Activated naive CD8-positive, alpha-beta T cell treated with anti-CD3 and anti-CD28 coated beads for 36 hours (primary cell): ENCODE results near the gene MAPK8IP3. TPM values are rescaled to one million over a fixed set of nuclear protein-coding genes. Genes with fewer than 3 reads are reported as not detected.
A peak's percentile ranks its signal among the peaks of the same experiment; 100 is the strongest.

Experiments used
- DNase-seq: peaks from one replicate; pipeline ENCODE4 v3.0.0; 2021
- H3K27ac Mint-ChIP-seq: one replicate; pipeline ENCODE4 v1.8.0; 2022; ENCODE audit warnings: mild to moderate bottlenecking, moderate library complexity, mixed read lengths
- H3K27me3 Mint-ChIP-seq: one replicate; pipeline ENCODE4 v1.8.0; 2022; ENCODE audit warnings: mild to moderate bottlenecking, mixed read lengths
- H3K36me3 Mint-ChIP-seq: one replicate; pipeline ENCODE4 v1.8.0; 2021; ENCODE audit warnings: mild to moderate bottlenecking, mixed read lengths
- H3K4me1 Mint-ChIP-seq: one replicate; pipeline ENCODE4 v1.8.0; 2021; ENCODE audit warnings: mixed read lengths
- H3K4me3 Mint-ChIP-seq: one replicate; pipeline ENCODE4 v1.8.0; 2022; ENCODE audit warnings: mild to moderate bottlenecking, moderate library complexity, mixed read lengths
- H3K9me3 Mint-ChIP-seq: one replicate; pipeline ENCODE4 v1.8.0; 2022; ENCODE audit warnings: mixed read lengths
- total RNA-seq, 2 experiments: library from RNA; stranded (reverse); gene quantifications; one replicate each; pipeline ENCODE4 v1.2.3, GENCODE V29; 2021

The MAPK8IP3 gene
- 10 to 100 TPM; 46.7 to 47.3 TPM for total RNA-seq

GRCh38 chr16:1705688-1706385 is at the start of gene MAPK8IP3:
Gene MAPK8IP3 (plus strand): TSS chr16:1706195. CDS start chr16:1706340, 145 bp downstream.
- H3K4me1 Mint-ChIP-seq: peaks cover 23% of the 10 kb centered on the region
- peak within 1 kb of the TSS; percentile 94 for H3K4me3 Mint-ChIP-seq
- H3K9me3 Mint-ChIP-seq: no peaks in the 10 kb centered on the region
- H3K36me3 Mint-ChIP-seq: peaks cover 10% of the 10 kb centered on the region
- DNase-seq: peak; percentile 98
- peak within 1 kb of the TSS; percentile 93 for H3K27ac Mint-ChIP-seq
- no peaks in the 10 kb centered on the region for H3K27me3 Mint-ChIP-seq

GRCh38 chr16:1656808-1657617 is 49.0 kb upstream of the MAPK8IP3 start:
- DNase-seq: no peak
- Mint-ChIP-seq H3K4me1 (no peaks in the 10 kb centered on the region), H3K4me3 (no peak overlapping the region), H3K36me3 (peaks cover 4% of the 10 kb centered on the region), H3K27me3 (no peaks in the 10 kb centered on the region), H3K9me3 (no peaks in the 10 kb centered on the region), H3K27ac (no peak overlapping the region)

GRCh38 chr16:1657841-1658240 is 48.2 kb upstream of the MAPK8IP3 start:
- Mint-ChIP-seq H3K27me3 (no peaks in the 10 kb centered on the region), H3K4me3 (no peak overlapping the region), H3K4me1 (no peaks in the 10 kb centered on the region), H3K9me3 (no peaks in the 10 kb centered on the region), H3K36me3 (peaks cover 4% of the 10 kb centered on the region), H3K27ac (peak overlapping the region; percentile 63)
- no peak for DNase-seq

GRCh38 chr16:1659031-1659430 is 47.0 kb upstream of the MAPK8IP3 start:
- DNase-seq: no peak
- H3K27me3 Mint-ChIP-seq: no peaks in the 10 kb centered on the region
- no peaks in the 10 kb centered on the region for H3K4me1 Mint-ChIP-seq
- no peak overlapping the region for H3K27ac Mint-ChIP-seq
- H3K4me3 Mint-ChIP-seq: no peak overlapping the region
- no peaks in the 10 kb centered on the region for H3K9me3 Mint-ChIP-seq
- peaks cover 6% of the 10 kb centered on the region for H3K36me3 Mint-ChIP-seq

GRCh38 chr16:1661826-1662225 is 44.2 kb upstream of the MAPK8IP3 start:
- no peak overlapping the region for H3K27ac Mint-ChIP-seq
- no peaks in the 10 kb centered on the region for H3K27me3 Mint-ChIP-seq
- H3K4me1 Mint-ChIP-seq: no peaks in the 10 kb centered on the region
- no peak overlapping the region for H3K4me3 Mint-ChIP-seq
- no peak for DNase-seq
- H3K9me3 Mint-ChIP-seq: no peaks in the 10 kb centered on the region
- peaks cover 4% of the 10 kb centered on the region for H3K36me3 Mint-ChIP-seq

- no peaks in the 10 kb centered on the region for H3K27me3 Mint-ChIP-seq
- no peak overlapping the region for H3K27ac Mint-ChIP-seq
- H3K4me1 Mint-ChIP-seq: no peaks in the 10 kb centered on the region
- no peak overlapping the region for H3K4me3 Mint-ChIP-seq
- H3K9me3 Mint-ChIP-seq: no peaks in the 10 kb centered on the region
- no peak for DNase-seq
- H3K36me3 Mint-ChIP-seq: peaks cover 4% of the 10 kb centered on the region
These were observed 43.5 kb upstream of the MAPK8IP3 start for GRCh38 chr16:1662543-1662942.

GRCh38 chr16:1665829-1666228 is 40.2 kb upstream of the MAPK8IP3 start:
- no peaks in the 10 kb centered on the region for H3K4me1 Mint-ChIP-seq
- no peak overlapping the region for H3K4me3 Mint-ChIP-seq
- no peak overlapping the region for H3K27ac Mint-ChIP-seq
- no peaks in the 10 kb centered on the region for H3K27me3 Mint-ChIP-seq
- no peak for DNase-seq
- H3K36me3 Mint-ChIP-seq: peaks cover 12% of the 10 kb centered on the region
- H3K9me3 Mint-ChIP-seq: no peaks in the 10 kb centered on the region

GRCh38 chr16:1666316-1666715 is 39.7 kb upstream of the MAPK8IP3 start:
- Mint-ChIP-seq H3K27me3 (no peaks in the 10 kb centered on the region), H3K4me3 (no peak overlapping the region), H3K36me3 (peaks cover 12% of the 10 kb centered on the region), H3K4me1 (no peaks in the 10 kb centered on the region), H3K9me3 (no peaks in the 10 kb centered on the region), H3K27ac (no peak overlapping the region)
- no peak for DNase-seq

- no peaks in the 10 kb centered on the region for H3K9me3 Mint-ChIP-seq
- peaks cover 12% of the 10 kb centered on the region for H3K36me3 Mint-ChIP-seq
These were observed 38.7 kb upstream of the MAPK8IP3 start for GRCh38 chr16:1667271-1667670.

GRCh38 chr16:1667916-1668315 is 38.1 kb upstream of the MAPK8IP3 start:
- DNase-seq: no peak
- H3K9me3 Mint-ChIP-seq: no peaks in the 10 kb centered on the region
- peaks cover 11% of the 10 kb centered on the region for H3K36me3 Mint-ChIP-seq
- no peaks in the 10 kb centered on the region for H3K4me1 Mint-ChIP-seq
- H3K4me3 Mint-ChIP-seq: no peak overlapping the region
- no peak overlapping the region for H3K27ac Mint-ChIP-seq
- no peaks in the 10 kb centered on the region for H3K27me3 Mint-ChIP-seq

More at GRCh38 chr16:1667271-1667670, 38.7 kb upstream of the MAPK8IP3 start:
- Mint-ChIP-seq H3K4me1 (no peaks in the 10 kb centered on the region), H3K27me3 (no peaks in the 10 kb centered on the region), H3K4me3 (no peak overlapping the region), H3K27ac (no peak overlapping the region)
- DNase-seq: no peak

- Mint-ChIP-seq H3K9me3 (no peaks in the 10 kb centered on the region), H3K36me3 (peaks cover 13% of the 10 kb centered on the region), H3K27me3 (no peaks in the 10 kb centered on the region), H3K27ac (no peak overlapping the region), H3K4me3 (no peak overlapping the region), H3K4me1 (no peaks in the 10 kb centered on the region)
- DNase-seq: no peak
These were observed 37.2 kb upstream of the MAPK8IP3 start for GRCh38 chr16:1668612-1669319.

GRCh38 chr16:1669698-1670097 is 36.3 kb upstream of the MAPK8IP3 start:
- Mint-ChIP-seq H3K27me3 (no peaks in the 10 kb centered on the region), H3K9me3 (no peaks in the 10 kb centered on the region), H3K27ac (no peak overlapping the region), H3K4me1 (no peaks in the 10 kb centered on the region), H3K36me3 (peaks cover 13% of the 10 kb centered on the region), H3K4me3 (no peak overlapping the region)
- DNase-seq: no peak

- Mint-ChIP-seq H3K36me3 (peaks cover 12% of the 10 kb centered on the region), H3K9me3 (no peaks in the 10 kb centered on the region), H3K4me1 (no peaks in the 10 kb centered on the region), H3K27me3 (no peaks in the 10 kb centered on the region), H3K4me3 (no peak overlapping the region), H3K27ac (no peak overlapping the region)
- DNase-seq: no peak
These were observed 35.6 kb upstream of the MAPK8IP3 start for GRCh38 chr16:1670371-1670770.

- peaks cover 12% of the 10 kb centered on the region for H3K36me3 Mint-ChIP-seq
- no peak overlapping the region for H3K27ac Mint-ChIP-seq
- H3K27me3 Mint-ChIP-seq: no peaks in the 10 kb centered on the region
These were observed 35.1 kb upstream of the MAPK8IP3 start for GRCh38 chr16:1670866-1671265.

GRCh38 chr16:1673424-1674151 is 32.4 kb upstream of the MAPK8IP3 start:
- no peak for DNase-seq
- H3K27ac Mint-ChIP-seq: no peak overlapping the region
- no peak overlapping the region for H3K4me3 Mint-ChIP-seq
- peaks cover 10% of the 10 kb centered on the region for H3K36me3 Mint-ChIP-seq
- H3K9me3 Mint-ChIP-seq: no peaks in the 10 kb centered on the region
- H3K4me1 Mint-ChIP-seq: peaks cover 8% of the 10 kb centered on the region
- no peaks in the 10 kb centered on the region for H3K27me3 Mint-ChIP-seq

More at GRCh38 chr16:1670866-1671265, 35.1 kb upstream of the MAPK8IP3 start:
- DNase-seq: no peak
- H3K4me3 Mint-ChIP-seq: no peak overlapping the region
- no peaks in the 10 kb centered on the region for H3K9me3 Mint-ChIP-seq
- H3K4me1 Mint-ChIP-seq: no peaks in the 10 kb centered on the region
